CD4-positive, CD25-positive, alpha-beta regulatory T cell (primary cell): ENCODE data around the gene CLMP. TPM values are rescaled to one million over a fixed set of nuclear protein-coding genes. Genes with fewer than 3 reads are reported as not detected.

Source experiments
- ATAC-seq, 2 donors: fragments of 150-1000 bp; cut with Tn5 transposase; one replicate each; pipeline ENCODE4 v1.10.0; 2021; ENCODE audit warnings: low read depth in 2 of 2, moderate number of reproducible peaks in 2 of 2, moderate library complexity in 1 of 2
- DNase-seq, 3 donors: peaks; one replicate each; pipeline versions ENCODE4 v3.0.0 to v3.0.0-alpha.2; 2012 to 2022; ENCODE audit warnings: mixed read lengths in 1 of 3
- H3K27ac ChIP-seq: one replicate; pipeline ENCODE4 v1.7.0; 2013; ENCODE audit warnings: mild to moderate bottlenecking, low read length; ENCODE audit not compliant: insufficient read depth, poor library complexity, severe bottlenecking
- H3K27me3 ChIP-seq: one replicate; pipeline ENCODE4 v1.7.0; 2013; ENCODE audit warnings: low read length; ENCODE audit not compliant: control insufficient read depth, insufficient read depth
- H3K36me3 ChIP-seq: one replicate; pipeline ENCODE4 v1.7.0; 2013; ENCODE audit warnings: mild to moderate bottlenecking, low read length, moderate library complexity; ENCODE audit not compliant: control insufficient read depth, insufficient read depth
- H3K4me1 ChIP-seq: 2 replicates; pipeline ENCODE4 v1.7.0; 2013; ENCODE audit warnings: mild to moderate bottlenecking, low read length; ENCODE audit not compliant: insufficient read depth, control insufficient read depth, poor library complexity, severe bottlenecking
- H3K4me3 ChIP-seq: one replicate; pipeline ENCODE4 v1.7.0; 2013; ENCODE audit warnings: low read depth, mild to moderate bottlenecking, low read length, moderate library complexity
- H3K9me3 ChIP-seq, 2 experiments: 1 replicate in 1 of 2; 2 replicates in 1 of 2; pipeline ENCODE4 v1.7.0; 2013; ENCODE audit warnings: low read length in 2 of 2, mild to moderate bottlenecking in 1 of 2, moderate library complexity in 1 of 2; ENCODE audit not compliant: control insufficient read depth in 2 of 2
- H3K27ac Mint-ChIP-seq, 3 donors: one replicate each; pipeline ENCODE4 v1.8.0; 2020 to 2022; ENCODE audit warnings: mild to moderate bottlenecking in 3 of 3, mixed read lengths in 3 of 3, moderate library complexity in 2 of 3
- H3K27me3 Mint-ChIP-seq: one replicate; pipeline ENCODE4 v1.8.0; 2022; ENCODE audit warnings: mild to moderate bottlenecking, mixed read lengths
- H3K36me3 Mint-ChIP-seq: one replicate; pipeline ENCODE4 v1.8.0; 2020; ENCODE audit warnings: mixed read lengths
- H3K4me1 Mint-ChIP-seq, 4 donors: one replicate each; pipeline ENCODE4 v1.8.0; 2020 to 2022; ENCODE audit warnings: mixed read lengths in 4 of 4, mild to moderate bottlenecking in 1 of 4
- H3K4me3 Mint-ChIP-seq, 4 donors: one replicate each; pipeline ENCODE4 v1.8.0; 2020 to 2022; ENCODE audit warnings: mild to moderate bottlenecking in 4 of 4, mixed read lengths in 4 of 4, moderate library complexity in 3 of 4
- H3K9me3 Mint-ChIP-seq, 7 donors: one replicate each; pipeline ENCODE4 v1.8.0; 2020 to 2022; ENCODE audit warnings: mixed read lengths in 7 of 7, mild to moderate bottlenecking in 3 of 7, moderate library complexity in 2 of 7
- polyA plus RNA-seq, 4 donors: library from polyadenylated mRNA; unstranded; fragments of 300-500 nt; fragmentation: Illumina TruSeq; gene quantifications; one replicate each; pipeline ENCODE4 v1.2.3, GENCODE V29; 2021
- total RNA-seq: library from RNA; stranded (reverse); gene quantifications from one replicate; pipeline ENCODE4 v1.2.3, GENCODE V29; 2022

Gene CLMP, protein sequence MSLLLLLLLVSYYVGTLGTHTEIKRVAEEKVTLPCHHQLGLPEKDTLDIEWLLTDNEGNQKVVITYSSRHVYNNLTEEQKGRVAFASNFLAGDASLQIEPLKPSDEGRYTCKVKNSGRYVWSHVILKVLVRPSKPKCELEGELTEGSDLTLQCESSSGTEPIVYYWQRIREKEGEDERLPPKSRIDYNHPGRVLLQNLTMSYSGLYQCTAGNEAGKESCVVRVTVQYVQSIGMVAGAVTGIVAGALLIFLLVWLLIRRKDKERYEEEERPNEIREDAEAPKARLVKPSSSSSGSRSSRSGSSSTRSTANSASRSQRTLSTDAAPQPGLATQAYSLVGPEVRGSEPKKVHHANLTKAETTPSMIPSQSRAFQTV
- total RNA-seq, result 0.20 TPM
- under 1 TPM; 0.05 to 0.23 (median 0.10) TPM for polyA plus RNA-seq

DNA sequence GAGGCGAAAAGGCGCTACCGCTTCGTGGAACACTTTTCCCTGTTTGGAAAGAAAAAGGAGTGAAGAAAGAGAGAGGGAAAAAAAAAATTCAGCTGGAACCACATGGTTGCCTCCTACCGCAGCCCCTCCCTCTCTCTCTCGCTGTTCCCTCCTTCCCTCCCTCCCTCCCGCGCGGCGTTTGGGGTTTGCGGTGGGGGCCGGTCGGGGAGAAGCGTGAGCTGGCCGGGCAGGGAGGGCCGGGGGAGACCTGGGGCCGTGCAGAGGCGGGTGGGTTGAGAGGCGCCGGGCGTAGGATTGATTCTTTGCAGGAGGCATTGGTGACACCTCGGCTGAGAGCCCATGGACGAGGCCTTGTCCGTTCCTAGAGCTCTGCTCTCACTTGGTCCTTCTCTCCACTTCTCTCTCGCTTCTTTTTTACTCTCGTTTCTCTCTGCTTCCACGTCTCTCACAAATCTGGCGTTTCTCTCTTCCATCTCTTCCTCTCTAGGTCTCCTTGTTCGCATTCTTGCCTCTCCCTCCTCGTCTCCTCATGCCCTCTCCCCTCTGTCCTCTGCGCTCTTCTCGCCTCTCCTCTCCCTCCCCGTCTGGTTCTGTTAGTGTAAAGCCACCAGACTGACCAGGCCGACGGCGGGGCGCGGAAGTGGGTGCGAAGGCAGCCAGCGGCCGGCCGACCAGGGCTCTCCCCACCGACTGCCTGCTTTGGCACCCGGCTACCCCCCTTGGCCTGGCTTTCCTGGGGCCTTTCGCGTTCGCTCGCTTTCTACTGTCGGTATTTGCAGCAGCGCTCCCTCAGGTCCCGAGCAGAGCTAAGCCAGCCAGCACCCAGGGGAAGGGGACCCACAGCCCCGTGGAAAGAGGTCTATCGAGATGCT is at the start of gene CLMP:
CLMP (minus strand) TSS at position 61 of the 872 bp plus-strand sequence. CDS start 308 bp downstream, outside the sequence.
- no peaks in the 10 kb centered on the region for H3K9me3 ChIP-seq
- H3K36me3 Mint-ChIP-seq, result no peaks in the 10 kb centered on the region
- H3K27ac Mint-ChIP-seq, result peak within 1 kb of the TSS in 1 of 3 donors; percentile 53
- ATAC-seq (no peak), DNase-seq (no peak)
- peaks cover 10% of the 10 kb centered on the region for H3K4me1 ChIP-seq
- no peak within 1 kb of the TSS for H3K27ac ChIP-seq
- H3K4me3 ChIP-seq, result no peak within 1 kb of the TSS
- H3K9me3 Mint-ChIP-seq, result peaks cover 0 to 1% (median 0%) of the 10 kb centered on the region in 7 donors
- peaks cover 40% of the 10 kb centered on the region for H3K27me3 ChIP-seq
- no peaks in the 10 kb centered on the region for H3K36me3 ChIP-seq
- H3K27me3 Mint-ChIP-seq, result peaks cover 76% of the 10 kb centered on the region
- H3K4me3 Mint-ChIP-seq, result peak within 1 kb of the TSS in 3 of 4 donors; percentile 38 to 79 (median 58)
- H3K4me1 Mint-ChIP-seq, result peaks cover 0 to 23% (median 5%) of the 10 kb centered on the region in 4 donors

DNA sequence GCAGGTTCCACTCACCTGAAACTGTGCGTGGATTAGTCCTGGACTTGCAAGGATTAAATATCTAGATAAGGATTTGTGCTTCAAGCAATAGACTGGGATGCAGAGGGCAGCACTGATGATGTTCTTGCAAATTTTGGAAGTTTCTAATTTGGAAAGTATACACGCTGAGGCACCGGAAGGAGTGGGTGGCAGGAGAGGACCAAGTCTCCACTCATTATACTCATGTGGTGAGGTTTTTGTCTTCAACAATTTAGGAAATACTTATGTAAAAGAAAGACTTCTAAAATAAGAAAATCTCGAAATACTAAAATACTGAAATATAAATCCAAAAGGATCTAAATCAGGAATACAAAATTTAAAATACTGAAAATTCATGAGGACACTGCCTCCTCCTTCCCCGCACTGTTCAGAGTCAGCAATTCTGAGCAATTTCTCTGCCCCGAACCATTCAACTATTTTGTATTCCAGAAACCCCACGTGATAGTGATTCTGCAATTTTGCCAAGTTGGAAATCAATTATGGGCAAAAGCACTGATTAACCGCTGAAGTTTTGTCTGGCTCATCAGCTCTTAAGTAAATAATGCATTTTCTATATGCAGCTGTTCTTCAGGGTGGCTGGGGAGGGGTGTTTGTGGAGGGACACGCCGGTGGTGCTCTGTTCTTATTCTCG is 47.0 kb upstream of the CLMP start:
- peaks cover 1% of the 10 kb centered on the region for H3K4me1 ChIP-seq
- no peaks in the 10 kb centered on the region for H3K9me3 ChIP-seq
- H3K27ac ChIP-seq, result no peak overlapping the region
- Mint-ChIP-seq H3K4me3 (no peak overlapping the region), H3K4me1 (peaks cover 0 to 4% (median 2%) of the 10 kb centered on the region in 4 donors), H3K27ac (no peak overlapping the region), H3K27me3 (peaks cover 7% of the 10 kb centered on the region), H3K9me3 (no peaks in the 10 kb centered on the region), H3K36me3 (no peaks in the 10 kb centered on the region)
- H3K4me3 ChIP-seq, result no peak overlapping the region
- no peak for ATAC-seq
- H3K27me3 ChIP-seq, result peaks cover 6% of the 10 kb centered on the region
- DNase-seq, result no peak
- no peaks in the 10 kb centered on the region for H3K36me3 ChIP-seq

DNA sequence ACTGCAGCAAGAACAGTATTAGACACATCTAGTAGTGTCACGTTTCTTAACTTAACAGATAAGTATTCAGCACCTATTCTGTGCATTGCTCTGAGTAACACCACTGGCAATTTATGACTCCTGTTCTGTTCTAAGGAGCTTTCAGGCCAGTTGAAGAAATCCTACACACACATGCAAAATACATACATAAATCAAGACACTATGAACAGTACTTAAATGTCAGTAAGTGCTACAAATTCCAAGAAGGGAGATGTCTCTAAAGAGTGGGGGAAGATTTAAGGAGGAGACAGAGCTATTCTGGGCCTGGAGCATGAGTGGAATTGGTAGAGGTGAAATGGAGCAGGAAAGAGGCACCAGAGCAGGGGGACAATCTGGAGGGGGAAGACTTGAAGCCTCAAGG is 46.2 kb upstream of the CLMP start:
- Mint-ChIP-seq H3K9me3 (no peaks in the 10 kb centered on the region), H3K4me3 (no peak overlapping the region), H3K36me3 (no peaks in the 10 kb centered on the region), H3K4me1 (peaks cover 0 to 4% (median 0%) of the 10 kb centered on the region in 4 donors), H3K27ac (no peak overlapping the region), H3K27me3 (peaks cover 7% of the 10 kb centered on the region)
- Histone ChIP-seq H3K4me1 (no peaks in the 10 kb centered on the region), H3K27me3 (peaks cover 6% of the 10 kb centered on the region), H3K27ac (no peak overlapping the region), H3K9me3 (no peaks in the 10 kb centered on the region), H3K36me3 (no peaks in the 10 kb centered on the region), H3K4me3 (no peak overlapping the region)
- ATAC-seq (no peak), DNase-seq (no peak)

DNA sequence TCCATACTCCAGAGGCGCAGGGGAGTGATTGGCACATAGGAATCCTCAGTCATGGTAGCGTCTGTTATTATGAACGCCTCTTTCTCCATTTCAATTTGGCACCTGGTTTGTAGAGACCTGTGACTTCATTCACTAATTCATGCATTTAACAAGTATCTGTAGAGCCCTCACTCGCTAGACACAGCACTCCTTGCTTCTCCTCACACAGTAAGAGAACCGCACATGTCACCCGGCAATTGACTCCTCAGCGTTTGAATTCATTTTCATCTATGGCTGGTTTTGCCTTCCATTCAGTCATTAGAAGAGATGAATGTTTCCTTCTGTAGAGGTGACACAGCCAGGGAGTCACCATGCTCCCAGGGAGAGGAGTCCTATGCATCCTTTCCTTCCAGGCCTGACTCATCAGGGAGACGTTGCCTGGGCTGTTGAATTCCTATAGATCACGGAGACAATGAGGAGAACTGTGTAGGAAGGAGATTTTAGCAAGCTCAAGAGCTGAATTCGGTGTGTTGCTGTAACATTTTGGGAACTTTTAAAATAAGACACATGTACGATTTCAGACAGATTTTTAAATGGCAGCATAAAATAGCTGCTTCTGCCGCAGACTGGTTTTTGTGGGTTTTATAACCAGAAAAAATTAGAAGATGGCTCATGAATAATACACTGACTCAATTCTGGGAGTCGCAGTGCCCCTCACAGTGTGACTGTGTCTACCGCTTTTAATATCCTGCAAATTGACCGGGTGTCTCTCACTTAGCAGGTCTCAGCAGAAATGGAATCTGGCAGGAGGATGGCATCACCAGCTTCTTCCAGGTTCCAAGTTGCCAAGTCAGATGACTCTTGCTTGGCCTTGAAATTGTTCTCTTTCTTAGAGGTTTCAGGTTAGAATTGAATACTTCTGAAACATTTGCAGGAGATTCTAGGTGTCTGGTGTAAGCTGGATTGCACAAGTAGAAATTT is 44.4 kb upstream of the CLMP start:
- no peaks in the 10 kb centered on the region for H3K36me3 Mint-ChIP-seq

DNA sequence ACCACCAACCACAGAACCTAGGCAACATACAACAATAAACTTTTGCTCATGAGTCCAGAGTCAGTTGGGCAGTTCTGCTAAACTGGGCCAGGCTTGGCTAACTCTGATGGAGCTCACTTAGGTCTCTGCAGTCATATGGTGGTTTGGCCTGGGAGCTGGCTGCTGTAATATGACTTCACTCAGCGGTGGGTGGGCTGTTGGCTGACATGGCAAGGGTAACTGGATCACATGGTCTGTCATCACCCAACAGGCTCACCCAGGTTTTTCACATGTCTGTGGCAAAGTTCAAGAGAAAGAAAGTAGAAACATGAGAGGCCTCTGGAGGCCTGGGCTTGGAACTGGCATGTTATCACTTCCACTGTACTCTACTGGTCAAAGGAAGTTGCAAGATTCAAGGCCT is 43.2 kb upstream of the CLMP start:
- no peak overlapping the region for H3K4me3 Mint-ChIP-seq
- ATAC-seq (no peak), DNase-seq (no peak)
- H3K4me1 Mint-ChIP-seq, result peaks cover 4 to 9% (median 8%) of the 10 kb centered on the region in 4 donors
- H3K27me3 ChIP-seq, result peaks cover 6% of the 10 kb centered on the region
- no peak overlapping the region for H3K27ac ChIP-seq
- H3K27me3 Mint-ChIP-seq, result peaks cover 7% of the 10 kb centered on the region
- H3K4me3 ChIP-seq, result no peak overlapping the region
- no peaks in the 10 kb centered on the region for H3K36me3 ChIP-seq
- H3K9me3 ChIP-seq, result no peaks in the 10 kb centered on the region
- no peaks in the 10 kb centered on the region for H3K36me3 Mint-ChIP-seq
- H3K27ac Mint-ChIP-seq, result no peak overlapping the region
- no peaks in the 10 kb centered on the region for H3K9me3 Mint-ChIP-seq
- peaks cover 4% of the 10 kb centered on the region for H3K4me1 ChIP-seq

More for the DNA sequence above, 44.4 kb upstream of the CLMP start:
- H3K36me3 ChIP-seq, result no peaks in the 10 kb centered on the region
- no peaks in the 10 kb centered on the region for H3K9me3 ChIP-seq
- H3K4me1 ChIP-seq, result no peaks in the 10 kb centered on the region
- DNase-seq (no peak), ATAC-seq (no peak)
- H3K27ac ChIP-seq, result no peak overlapping the region
- H3K4me1 Mint-ChIP-seq, result peaks cover 0 to 4% (median 0%) of the 10 kb centered on the region in 4 donors
- H3K27me3 ChIP-seq, result peaks cover 6% of the 10 kb centered on the region
- no peak overlapping the region for H3K4me3 ChIP-seq
- no peak overlapping the region for H3K4me3 Mint-ChIP-seq
- H3K27me3 Mint-ChIP-seq, result peaks cover 7% of the 10 kb centered on the region
- peak overlapping the region in 1 of 3 donors; percentile 5 for H3K27ac Mint-ChIP-seq
- H3K9me3 Mint-ChIP-seq, result no peaks in the 10 kb centered on the region

DNA sequence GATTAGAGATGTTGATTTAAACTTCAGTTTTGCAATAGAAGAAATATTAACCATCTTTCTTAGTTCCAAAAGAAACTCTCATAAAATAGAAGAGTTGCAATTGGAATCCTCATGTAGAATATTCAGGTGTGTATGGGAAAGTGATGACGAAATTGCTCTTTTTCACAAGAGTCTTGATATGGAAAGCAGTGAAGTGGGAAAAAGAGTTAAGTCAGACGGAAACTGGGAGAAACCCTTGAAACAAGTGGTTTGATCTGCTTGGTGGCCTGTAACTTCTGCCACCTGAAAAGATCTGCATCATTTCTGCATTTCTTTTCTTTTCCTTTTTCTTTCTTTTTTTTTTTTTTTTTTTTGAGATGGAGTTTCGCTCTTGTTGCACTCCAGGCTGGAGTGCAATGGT is 41.8 kb upstream of the CLMP start:
- ATAC-seq (no peak), DNase-seq (no peak)
- Histone ChIP-seq H3K4me1 (peaks cover 9% of the 10 kb centered on the region), H3K9me3 (no peaks in the 10 kb centered on the region), H3K27ac (no peak overlapping the region), H3K4me3 (no peak overlapping the region), H3K27me3 (peaks cover 5% of the 10 kb centered on the region), H3K36me3 (no peaks in the 10 kb centered on the region)
- no peak overlapping the region for H3K27ac Mint-ChIP-seq
- no peaks in the 10 kb centered on the region for H3K36me3 Mint-ChIP-seq
- peaks cover 11 to 18% (median 16%) of the 10 kb centered on the region in 4 donors for H3K4me1 Mint-ChIP-seq
- no peaks in the 10 kb centered on the region for H3K9me3 Mint-ChIP-seq
- peaks cover 7% of the 10 kb centered on the region for H3K27me3 Mint-ChIP-seq
- H3K4me3 Mint-ChIP-seq, result no peak overlapping the region
